GOT3 (cell line): Measurements from ENCODE around the gene AKR1C2.
"Not testable (repeated sequence)": the region's sequence is repeated elsewhere in the genome, so short reads cannot be mapped to it uniquely, and the experiment has no call there.

Source experiments
- DNase-seq: peaks from one replicate; lab custom pipeline; 2025; ENCODE audit warnings: mixed read lengths; lab: John Stamatoyannopoulos, UW

The AKR1C2 gene

GRCh38 chr10:5023177-5023805 is 19.6 kb upstream of the AKR1C2 start:
- no peak for DNase-seq

- DNase-seq, result not testable (repeated sequence)
Observed at GRCh38 chr10:5021624-5022290, 18.1 kb upstream of the AKR1C2 start.

GRCh38 chr10:5019770-5020612 is 16.3 kb upstream of the AKR1C2 start:
- not testable (repeated sequence) for DNase-seq

GRCh38 chr10:5018671-5019277 is 15.1 kb upstream of the AKR1C2 start:
- not testable (repeated sequence) for DNase-seq

- DNase-seq, result no peak
Observed at GRCh38 chr10:5018134-5018533, 14.5 kb upstream of the AKR1C2 start.

GRCh38 chr10:5014936-5015335 is 11.3 kb upstream of the AKR1C2 start:
- DNase-seq, result no peak

- DNase-seq, result not testable (repeated sequence)
Observed at GRCh38 chr10:5014200-5014910, 10.7 kb upstream of the AKR1C2 start.

GRCh38 chr10:5013385-5013784 is 9.7 kb upstream of the AKR1C2 start:
- no peak for DNase-seq

- no peak for DNase-seq
Observed at GRCh38 chr10:5012595-5012994, 8.9 kb upstream of the AKR1C2 start.

- not testable (repeated sequence) for DNase-seq
Observed at GRCh38 chr10:5011392-5011791, 7.7 kb upstream of the AKR1C2 start.

GRCh38 chr10:5010043-5010442 is 6.4 kb upstream of the AKR1C2 start:
- not testable (repeated sequence) for DNase-seq

GRCh38 chr10:5008857-5009548 is 5.3 kb upstream of the AKR1C2 start:
- not testable (repeated sequence) for DNase-seq

- not testable (repeated sequence) for DNase-seq
Observed at GRCh38 chr10:5004501-5004900, 844 bp upstream of the AKR1C2 start.

GRCh38 chr10:5004030-5004385 is 351 bp upstream of the AKR1C2 start:
- not testable (repeated sequence) for DNase-seq

- DNase-seq, result no peak
Observed at GRCh38 chr10:5002013-5002727, 1.5 kb downstream of the AKR1C2 start.

GRCh38 chr10:4998671-4999070 is 5.0 kb downstream of the AKR1C2 start:
- no peak for DNase-seq

- DNase-seq, result not testable (repeated sequence)
Observed at GRCh38 chr10:4994260-4994659, 9.4 kb downstream of the AKR1C2 start.

- DNase-seq, result not testable (repeated sequence)
Observed at GRCh38 chr10:4992564-4992963, 11.1 kb downstream of the AKR1C2 start.

GRCh38 chr10:4991463-4991862 is 12.2 kb downstream of the AKR1C2 start:
- not testable (repeated sequence) for DNase-seq

- no peak for DNase-seq
Observed at GRCh38 chr10:4990217-4990616, 13.4 kb downstream of the AKR1C2 start.
